Measurements from ENCODE around the gene ANO4. TPM values are rescaled to one million over a fixed set of nuclear protein-coding genes. Genes with fewer than 3 reads are reported as not detected.
A peak's percentile ranks its signal among the peaks of the same experiment; 100 is the strongest.

Gene ANO4
- total and polyA plus RNA-seq, 2 of the 8 experiments (the other 6 are each of a cell fraction or from before 2014, with no cell fraction given): 1.1 to 3.4 TPM

DNA sequence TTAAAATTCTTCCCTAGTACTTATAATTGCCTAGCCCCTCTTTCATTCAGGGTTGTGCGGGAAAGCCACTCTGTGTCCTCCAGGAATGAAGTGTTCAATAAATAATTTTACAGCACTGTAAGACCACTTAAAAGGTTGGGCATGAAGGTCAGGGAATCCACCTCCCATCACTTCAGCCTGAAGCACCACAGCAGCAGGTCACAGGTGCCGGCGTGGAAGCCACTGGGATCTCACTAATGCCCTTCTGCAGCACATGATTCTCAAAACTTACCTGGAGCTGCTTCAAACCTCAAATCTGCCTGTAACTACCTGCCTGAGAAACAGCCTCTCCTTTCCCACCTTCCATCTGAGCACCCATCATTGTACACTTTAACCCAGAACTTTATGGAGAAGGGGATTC, 159.5 kb downstream of the ANO4 start:
- Histone ChIP-seq H2BK5ac (ENCODE audit: low read depth, low read length) (peak overlapping the region; percentile 93; the same call in 1 of the 2 replicates), H3K4me3 (ENCODE audit: extremely low read depth in 1 of 4, insufficient read depth in 2 of 4, low read depth in 3 of 4, low read length in 4 of 4) (no peak overlapping the region), H2BK20ac (ENCODE audit: low read length) (peak overlapping the region; percentile 88; the same call in 1 of the 2 replicates), H3K23me2 (ENCODE audit: low read depth, low read length) (no peaks in the 10 kb centered on the region), H3K4me1 (replicated peaks in 1 of 4; ENCODE audit: control insufficient read depth in 3 of 4, insufficient read depth in 4 of 4, low read length in 3 of 4) (peaks cover 3 to 24% (median 19%) of the 10 kb centered on the region in 4 experiments), H3K79me2 (ENCODE audit: control insufficient read depth in 1 of 2, insufficient read depth in 2 of 2, low read length in 2 of 2) (no peaks in the 10 kb centered on the region), H2BK15ac (ENCODE audit: low read length) (no peak overlapping the region; the same call in 1 of the 2 replicates), H3K4me2 (ENCODE audit: insufficient read depth in 1 of 2, low read depth in 2 of 2, low read length in 2 of 2) (peak overlapping the region; percentile 31 to 45), H3K56ac (replicated peaks; ENCODE audit: insufficient read length, low read depth, low read length) (no peak overlapping the region), H3K79me1 (ENCODE audit: low read depth, low read length) (no peaks in the 10 kb centered on the region), H4K8ac (ENCODE audit: extremely low read depth, insufficient read depth, low read length) (no peak overlapping the region), H3K27me3 (replicated peaks in 1 of 4; ENCODE audit: control insufficient read depth in 3 of 4, extremely low read depth in 1 of 4, insufficient read depth in 3 of 4, low read length in 3 of 4) (no peaks in the 10 kb centered on the region), H2BK120ac (replicated peaks; ENCODE audit: low read depth, low read length) (peak overlapping the region; percentile 73), H3K36me3 (ENCODE audit: control insufficient read depth in 2 of 4, insufficient read depth in 4 of 4, low read length in 3 of 4) (no peaks in the 10 kb centered on the region), H4K91ac (replicated peaks; ENCODE audit: insufficient read length, low read length) (peak overlapping the region; percentile 76), H3K18ac (ENCODE audit: extremely low read depth, low read length) (peak overlapping the region; percentile 76), H2AK5ac (ENCODE audit: low read depth, low read length) (peak overlapping the region; percentile 91; the same call in 1 of the 2 replicates), H3K9me3 (ENCODE audit: insufficient read depth in 2 of 2, low read depth in 1 of 2, low read length in 1 of 2) (no peaks in the 10 kb centered on the region), H3K27ac (ENCODE audit: low read depth, low read length) (0 out of 2 replicates have a peak overlapping the region, but pooled peaks have one; percentile 16), H2BK12ac (ENCODE audit: low read depth, low read length) (peak overlapping the region; percentile 97), H3K14ac (ENCODE audit: insufficient read length) (no peak overlapping the region), H3K9ac (replicated peaks in 1 of 4; ENCODE audit: extremely low read depth in 1 of 4, low read depth in 3 of 4, low read length in 3 of 4) (no peak overlapping the region; a peak in 1 of 7 replicates), H3K4ac (replicated peaks; ENCODE audit: insufficient read length, low read depth, low read length) (no peak overlapping the region), H3K23ac (ENCODE audit: insufficient read length) (no peak overlapping the region), H2AFZ (ENCODE audit: low read length) (no peak overlapping the region), H4K5ac (ENCODE audit: insufficient read length, low read depth, low read length) (peak overlapping the region; percentile 32), H4K20me1 (replicated peaks in 1 of 2; ENCODE audit: control insufficient read depth in 1 of 2, insufficient read depth in 2 of 2, low read length in 2 of 2) (no peaks in the 10 kb centered on the region)
- no peak for FAIRE-seq
- 90% methylated on average over 3 of the region's 3 CpGs; no CpG with 5 or more reads in 1 of the 2 experiments for WGBS, 2 experiments (ENCODE audit: extremely low coverage in 1 of 2, insufficient coverage in 1 of 2, insufficient read length in 1 of 2, insufficient replicate concordance in 2 of 2, low coverage in 1 of 2, low lambda C conversion rate in 2 of 2, missing lambda C conversion rate in 1 of 2)
- POLR2A ChIA-PET (ENCODE audit: partially characterized antibody): interaction anchor here (2.1 kb wide), 1 partner anchor 33 kb away, joined by 4 read pairs; no protein-coding TSS in a partner anchor
- DNase-seq (ENCODE audit: low read depth in 1 of 2, low spot score in 2 of 2): no peak
- CTCF ChIA-PET (ENCODE audit: partially characterized antibody): interaction anchor here (1.2 kb wide), 1 partner anchor 24 kb away, joined by 3 read pairs; no protein-coding TSS in a partner anchor
- TF ChIP-seq YY1 (IDR thresholded peaks at IDR 0.05; ENCODE audit: low read depth, low read length) (no peak), TAF1 (IDR thresholded peaks at IDR 0.05; ENCODE audit: low read depth, low read length) (no peak), KDM4A (IDR thresholded peaks at IDR 0.05; ENCODE audit: low read depth, low read length, severe bottlenecking) (no peak), CTBP2 (IDR thresholded peaks at IDR 0.05; ENCODE audit: borderline replicate concordance, insufficient read depth, insufficient read length, low read length) (no peak), EP300 (IDR thresholded peaks at IDR 0.05; ENCODE audit: borderline replicate concordance in 1 of 2, low read depth in 2 of 2, low read length in 2 of 2) (no peak), CBX8 (IDR thresholded peaks at IDR 0.05; ENCODE audit: borderline replicate concordance, low read depth, low read length) (no peak), SIN3A (conservative IDR thresholded peaks at IDR 0.05 in 1 of 2, IDR thresholded peaks at IDR 0.05 in 1 of 2; ENCODE audit: low read depth in 1 of 2, low read length in 2 of 2) (no peak)
- TF ChIP-seq, protein P1, sequence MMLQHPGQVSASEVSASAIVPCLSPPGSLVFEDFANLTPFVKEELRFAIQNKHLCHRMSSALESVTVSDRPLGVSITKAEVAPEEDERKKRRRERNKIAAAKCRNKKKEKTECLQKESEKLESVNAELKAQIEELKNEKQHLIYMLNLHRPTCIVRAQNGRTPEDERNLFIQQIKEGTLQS (IDR thresholded peaks at IDR 0.05; ENCODE audit: insufficient read depth, low read depth, low read length): no peak
- TF ChIP-seq, protein P2, sequence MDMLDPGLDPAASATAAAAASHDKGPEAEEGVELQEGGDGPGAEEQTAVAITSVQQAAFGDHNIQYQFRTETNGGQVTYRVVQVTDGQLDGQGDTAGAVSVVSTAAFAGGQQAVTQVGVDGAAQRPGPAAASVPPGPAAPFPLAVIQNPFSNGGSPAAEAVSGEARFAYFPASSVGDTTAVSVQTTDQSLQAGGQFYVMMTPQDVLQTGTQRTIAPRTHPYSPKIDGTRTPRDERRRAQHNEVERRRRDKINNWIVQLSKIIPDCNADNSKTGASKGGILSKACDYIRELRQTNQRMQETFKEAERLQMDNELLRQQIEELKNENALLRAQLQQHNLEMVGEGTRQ (IDR thresholded peaks at IDR 0.05; ENCODE audit: low read length): no peak
- TF ChIP-seq, protein P3, sequence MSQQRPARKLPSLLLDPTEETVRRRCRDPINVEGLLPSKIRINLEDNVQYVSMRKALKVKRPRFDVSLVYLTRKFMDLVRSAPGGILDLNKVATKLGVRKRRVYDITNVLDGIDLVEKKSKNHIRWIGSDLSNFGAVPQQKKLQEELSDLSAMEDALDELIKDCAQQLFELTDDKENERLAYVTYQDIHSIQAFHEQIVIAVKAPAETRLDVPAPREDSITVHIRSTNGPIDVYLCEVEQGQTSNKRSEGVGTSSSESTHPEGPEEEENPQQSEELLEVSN (IDR thresholded peaks at IDR 0.05): no peak
